Thyroid gland (tissue), 4 donors: ENCODE data around the gene USP2. TPM values are rescaled to one million over a fixed set of nuclear protein-coding genes. Genes with fewer than 3 reads are reported as not detected.
"Not testable (repeated sequence)": the region's sequence is repeated elsewhere in the genome, so short reads cannot be mapped to it uniquely, and the experiment has no call there.

Experiments used
- DNase-seq, 2 donors: peaks; one replicate each; pipeline ENCODE4 v3.0.0-alpha.2; 2019
- H3K27ac ChIP-seq, 3 donors: fragments of 200-600 bp; sonication (generic); 1 replicate in 2 of 3; 2 replicates in 1 of 3; pipeline ENCODE4 v1.5.1; 2016 to 2019; ENCODE audit warnings: mild to moderate bottlenecking in 1 of 3, moderate library complexity in 1 of 3
- H3K27me3 ChIP-seq: fragments of 200-600 bp; sonication (generic); one replicate; pipeline ENCODE4 v1.5.1; 2019
- H3K36me3 ChIP-seq, 2 donors: fragments of 200-600 bp; sonication (generic); one replicate each; pipeline ENCODE4 v1.5.1; 2016 to 2019
- H3K4me1 ChIP-seq, 2 donors: fragments of 200-600 bp; sonication (generic); one replicate each; pipeline ENCODE4 v1.5.1; 2017 to 2019
- H3K4me3 ChIP-seq, 3 donors: fragments of 200-600 bp; sonication (generic); replicated peaks in 1 of 3; 1 replicate in 2 of 3; 2 replicates in 1 of 3; pipeline ENCODE4 v1.5.1; 2016; ENCODE audit warnings: mild to moderate bottlenecking in 1 of 3
- H3K9me3 ChIP-seq: fragments of 200-600 bp; sonication (generic); one replicate; pipeline ENCODE4 v1.5.1; 2017
- POLR2A ChIP-seq, 2 donors: fragments of 450-650 bp; IDR thresholded peaks; one replicate each; pipeline ENCODE4 v1.6.1; 2017; ENCODE audit warnings: antibody characterized with exemption in 2 of 2, mild to moderate bottlenecking in 2 of 2, moderate library complexity in 1 of 2
- WGBS, 2 donors: methylation state at CpG; one replicate each; pipeline ENCODE4 v1.1.5; 2017; 5-methylcytosine and 5-hydroxymethylcytosine counted together
- intact Hi-C: fragments of 100-400 bp; cut with DNase I; formaldehyde crosslinking; loops from one replicate; pipeline ENCODE4 v1.15.1; 2023
- total RNA-seq, 4 donors: library from RNA; depleted of rRNA; stranded (reverse); fragments of >200 nt; gene quantifications; one replicate each; pipeline ENCODE4 v1.2.3, GENCODE V29; 2016
- TF ChIP-seq, protein P1 (sequence below), 6 experiments: fragments of 200-600 bp in 3 of 6; fragments of 450-650 bp in 3 of 6; sonication (generic) in 3 of 6; IDR thresholded peaks; one replicate each; pipeline ENCODE4 v1.5.1; 2016 to 2019; ENCODE audit warnings: antibody characterized with exemption in 6 of 6, mild to moderate bottlenecking in 2 of 6, inconsistent platforms in 1 of 6, moderate library complexity in 1 of 6

Gene USP2
- total RNA-seq, 4 donors from 2014 or later: 2.0 to 5.3 (median 4.6) TPM

DNA sequence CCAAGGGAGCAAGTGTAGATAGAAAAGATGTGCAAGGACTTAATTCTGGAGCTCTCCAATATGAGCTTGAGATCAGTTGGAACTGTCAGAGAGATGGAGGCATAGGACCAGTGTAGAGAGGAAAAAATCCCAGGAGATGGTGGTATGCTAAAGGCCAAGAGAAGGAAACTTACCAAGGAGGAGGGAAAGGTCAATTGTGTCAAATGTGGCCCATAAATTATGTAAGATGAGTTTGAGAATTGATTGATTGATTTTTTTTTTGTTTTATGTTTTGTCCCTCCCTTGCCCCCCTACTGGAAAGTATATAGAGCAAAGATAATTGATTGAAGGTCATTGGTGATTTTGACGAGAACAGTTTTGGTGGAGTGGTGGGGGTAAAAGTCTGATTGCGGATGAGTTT is 2.8 kb upstream of the USP2 start:
- intact Hi-C loops: no loop called here
- no peaks in the 10 kb centered on the region for H3K9me3 ChIP-seq
- no peak overlapping the region for H3K27ac ChIP-seq
- no peaks in the 10 kb centered on the region for H3K27me3 ChIP-seq
- peaks cover 13 to 16% of the 10 kb centered on the region in 2 donors for H3K4me1 ChIP-seq
- no peaks in the 10 kb centered on the region for H3K36me3 ChIP-seq
- WGBS, 2 donors: 93 to 95% methylated on average over 2 of the region's 2 CpGs
- DNase-seq: no peak
- H3K4me3 ChIP-seq: no peak overlapping the region
- TF ChIP-seq POLR2A (IDR thresholded peaks at IDR 0.05): no peak
- TF ChIP-seq, protein P1, sequence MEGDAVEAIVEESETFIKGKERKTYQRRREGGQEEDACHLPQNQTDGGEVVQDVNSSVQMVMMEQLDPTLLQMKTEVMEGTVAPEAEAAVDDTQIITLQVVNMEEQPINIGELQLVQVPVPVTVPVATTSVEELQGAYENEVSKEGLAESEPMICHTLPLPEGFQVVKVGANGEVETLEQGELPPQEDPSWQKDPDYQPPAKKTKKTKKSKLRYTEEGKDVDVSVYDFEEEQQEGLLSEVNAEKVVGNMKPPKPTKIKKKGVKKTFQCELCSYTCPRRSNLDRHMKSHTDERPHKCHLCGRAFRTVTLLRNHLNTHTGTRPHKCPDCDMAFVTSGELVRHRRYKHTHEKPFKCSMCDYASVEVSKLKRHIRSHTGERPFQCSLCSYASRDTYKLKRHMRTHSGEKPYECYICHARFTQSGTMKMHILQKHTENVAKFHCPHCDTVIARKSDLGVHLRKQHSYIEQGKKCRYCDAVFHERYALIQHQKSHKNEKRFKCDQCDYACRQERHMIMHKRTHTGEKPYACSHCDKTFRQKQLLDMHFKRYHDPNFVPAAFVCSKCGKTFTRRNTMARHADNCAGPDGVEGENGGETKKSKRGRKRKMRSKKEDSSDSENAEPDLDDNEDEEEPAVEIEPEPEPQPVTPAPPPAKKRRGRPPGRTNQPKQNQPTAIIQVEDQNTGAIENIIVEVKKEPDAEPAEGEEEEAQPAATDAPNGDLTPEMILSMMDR (IDR thresholded peaks at IDR 0.05): no peak

DNA sequence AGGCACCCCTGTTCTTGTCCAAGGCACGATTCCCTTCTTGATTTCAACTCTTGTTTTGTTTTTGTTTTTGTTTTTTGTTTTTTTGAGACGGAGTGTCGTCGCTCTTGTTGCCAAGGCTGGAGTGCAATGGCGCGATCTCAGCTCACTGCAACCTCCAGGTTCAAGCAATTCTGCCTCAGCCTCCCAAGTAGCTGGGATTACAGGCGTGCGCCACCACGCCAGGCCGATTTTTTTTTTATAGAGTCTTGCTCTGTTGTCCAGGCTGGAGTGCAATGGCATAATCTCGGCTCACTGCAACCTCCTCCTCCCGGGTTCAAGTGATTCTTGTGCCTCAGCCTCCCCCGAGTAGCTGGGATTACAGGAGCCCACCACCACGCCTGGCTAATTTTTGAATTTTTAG is 1.0 kb upstream of the USP2 start:
- 89 to 90% methylated on average over 14 of the region's 14 CpGs for WGBS, 2 donors
- H3K27me3 ChIP-seq, DNase-seq, intact Hi-C loops, H3K9me3 ChIP-seq, H3K36me3 ChIP-seq, H3K4me3 ChIP-seq, H3K27ac ChIP-seq: not testable (repeated sequence)
- peaks cover 13 to 16% of the 10 kb centered on the region in 2 donors for H3K4me1 ChIP-seq

DNA sequence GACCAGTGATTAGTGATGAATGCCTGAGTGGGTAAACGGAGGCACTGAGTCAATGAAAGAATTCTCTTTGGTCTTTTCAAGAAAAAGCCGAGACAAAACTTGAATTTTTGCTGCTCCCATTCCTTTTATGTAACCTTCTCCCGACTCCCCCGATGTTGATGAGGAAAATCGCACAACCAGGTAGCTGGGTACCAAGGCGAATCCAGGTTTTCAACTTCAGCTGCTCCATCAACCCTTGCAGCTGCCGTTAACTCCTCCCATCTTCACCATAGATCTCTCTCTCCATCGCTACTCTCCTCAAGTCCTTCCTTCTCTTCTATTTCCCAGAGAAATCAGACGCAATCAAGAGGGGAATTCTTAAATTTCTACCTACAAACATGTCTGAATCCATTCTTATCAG is 611 bp upstream of the USP2 start:
- no peaks in the 10 kb centered on the region for H3K9me3 ChIP-seq
- intact Hi-C loops: no loop called here
- no peak for DNase-seq
- no peaks in the 10 kb centered on the region for H3K27me3 ChIP-seq
- H3K27ac ChIP-seq: peak overlapping the region in 1 of 3 donors; percentile 11
- 7 to 11% methylated on average over 9 of the region's 9 CpGs for WGBS, 2 donors
- TF ChIP-seq POLR2A (IDR thresholded peaks at IDR 0.05): no peak
- TF ChIP-seq, protein P1 (IDR thresholded peaks at IDR 0.05): no peak
- no peaks in the 10 kb centered on the region for H3K36me3 ChIP-seq
- H3K4me3 ChIP-seq: peak overlapping the region in 1 of 3 donors; percentile 29
- H3K4me1 ChIP-seq: peaks cover 13 to 16% of the 10 kb centered on the region in 2 donors

DNA sequence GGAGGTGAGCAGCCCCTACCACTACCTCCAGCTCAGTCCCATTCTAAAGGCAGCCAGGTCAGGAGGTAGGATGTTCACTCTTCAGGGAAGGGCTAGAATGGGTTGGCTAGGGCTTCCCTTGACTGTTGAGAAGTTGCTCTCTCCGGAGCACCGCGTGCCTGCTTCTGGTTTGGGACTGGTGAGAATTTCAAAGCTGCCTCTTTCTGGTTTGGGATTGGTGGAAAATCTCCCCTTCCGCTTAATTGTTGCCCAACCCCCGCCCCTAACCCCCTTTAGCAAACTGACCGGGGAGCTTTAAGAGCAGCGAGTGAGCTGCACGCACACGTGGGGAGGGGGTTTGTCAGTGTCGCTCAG is 686 bp downstream of the USP2 start:
- H3K4me3 ChIP-seq: peak overlapping the region in 2 of 3 donors; percentile 8 to 29
- WGBS, 2 donors: 0 to 11% methylated on average over 1 to 8 of the region's 10 CpGs
- H3K27me3 ChIP-seq: no peaks in the 10 kb centered on the region
- TF ChIP-seq, protein P1 (IDR thresholded peaks at IDR 0.05): no peak
- TF ChIP-seq POLR2A (IDR thresholded peaks at IDR 0.05): no peak
- H3K4me1 ChIP-seq: peaks cover 26 to 28% of the 10 kb centered on the region in 2 donors
- DNase-seq: peak; percentile 31 to 35
- intact Hi-C loops: no loop called here
- H3K9me3 ChIP-seq: no peaks in the 10 kb centered on the region
- H3K36me3 ChIP-seq: no peaks in the 10 kb centered on the region
- peak overlapping the region in 1 of 3 donors; percentile 63 for H3K27ac ChIP-seq

DNA sequence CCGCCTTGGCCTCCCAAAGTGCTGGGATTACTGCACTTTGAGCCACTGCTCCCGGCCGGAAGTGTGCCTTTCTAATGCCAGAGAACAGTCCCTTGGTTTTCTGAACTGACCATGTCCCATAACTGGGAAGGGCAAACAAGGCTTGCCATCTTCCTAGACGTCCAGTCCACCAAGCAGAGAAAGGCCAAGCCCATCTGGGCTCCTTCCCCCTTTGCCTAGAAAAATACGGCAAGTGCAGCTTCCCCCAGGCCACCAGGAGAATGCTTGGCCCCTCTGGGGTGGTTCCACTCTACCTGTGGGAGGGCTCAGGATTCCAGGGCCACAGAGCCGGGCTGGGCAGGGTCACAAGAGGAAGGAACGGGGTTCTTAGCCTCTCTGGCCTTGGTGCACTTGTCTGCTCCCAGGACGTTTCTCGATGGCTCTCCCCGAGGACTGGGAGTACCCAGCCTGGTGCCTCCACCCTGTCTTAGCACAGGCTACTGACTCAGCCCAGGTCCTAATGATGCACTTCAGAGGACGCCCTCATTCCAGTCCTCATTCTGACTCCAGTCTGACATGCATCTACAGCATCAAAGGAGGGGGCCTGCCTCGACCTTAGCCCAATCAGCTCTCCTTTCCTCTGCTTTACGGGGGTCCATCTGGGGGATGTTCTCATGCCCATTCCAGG is 1.2 kb downstream of the USP2 start:
- intact Hi-C loops: no loop called here

More for the DNA sequence above, 1.2 kb downstream of the USP2 start:
- WGBS, 2 donors: 77 to 80% methylated on average over 12 to 13 of the region's 13 CpGs
- Histone ChIP-seq H3K36me3 (no peaks in the 10 kb centered on the region), H3K4me3 (peak overlapping the region in 1 of 3 donors; percentile 29), H3K9me3 (no peaks in the 10 kb centered on the region), H3K27me3 (no peaks in the 10 kb centered on the region), H3K27ac (no peak overlapping the region), H3K4me1 (peaks cover 28 to 33% of the 10 kb centered on the region in 2 donors)
- DNase-seq: no peak
- TF ChIP-seq, protein P1 (IDR thresholded peaks at IDR 0.05): no peak
- no peak for TF ChIP-seq POLR2A (IDR thresholded peaks at IDR 0.05)
